GM19468 (cell line): ENCODE data around the gene POU4F2.

Source experiments
- ATAC-seq: cut with Tn5 transposase; IDR thresholded peaks from one replicate; pipeline ENCODE4 v1.9.1; 2021; ENCODE audit warnings: mild to moderate bottlenecking, moderate library complexity, moderate number of reproducible peaks; ENCODE audit not compliant: unreplicated experiment; ENCODE audit errors: extremely low read depth

Gene POU4F2

DNA sequence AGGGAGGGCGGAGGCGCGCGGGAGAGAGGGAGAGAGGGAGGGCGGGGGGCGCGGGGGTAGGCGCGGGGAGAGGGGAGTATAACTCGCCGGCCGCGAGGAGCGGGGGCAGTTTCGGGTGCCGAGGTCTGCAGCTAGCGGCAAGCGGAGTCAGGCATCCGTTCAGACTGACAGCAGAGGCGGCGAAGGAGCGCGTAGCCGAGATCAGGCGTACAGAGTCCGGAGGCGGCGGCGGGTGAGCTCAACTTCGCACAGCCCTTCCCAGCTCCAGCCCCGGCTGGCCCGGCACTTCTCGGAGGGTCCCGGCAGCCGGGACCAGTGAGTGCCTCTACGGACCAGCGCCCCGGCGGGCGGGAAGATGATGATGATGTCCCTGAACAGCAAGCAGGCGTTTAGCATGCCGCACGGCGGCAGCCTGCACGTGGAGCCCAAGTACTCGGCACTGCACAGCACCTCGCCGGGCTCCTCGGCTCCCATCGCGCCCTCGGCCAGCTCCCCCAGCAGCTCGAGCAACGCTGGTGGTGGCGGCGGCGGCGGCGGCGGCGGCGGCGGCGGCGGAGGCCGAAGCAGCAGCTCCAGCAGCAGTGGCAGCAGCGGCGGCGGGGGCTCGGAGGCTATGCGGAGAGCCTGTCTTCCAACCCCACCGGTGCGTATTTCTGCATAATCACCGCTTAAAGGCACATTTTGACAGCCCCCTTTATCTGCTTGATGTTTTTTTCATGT lies at the start of gene POU4F2:
Gene POU4F2 (plus strand): TSS at position 108 of the 720 bp plus-strand sequence. CDS start 248 bp downstream, at position 356.
- no peak for ATAC-seq

GRCh38 chr4:146590801-146591200 lies 47.9 kb upstream of the POU4F2 start:
- no peak for ATAC-seq

GRCh38 chr4:146592019-146592418 lies 46.7 kb upstream of the POU4F2 start:
- no peak for ATAC-seq

DNA sequence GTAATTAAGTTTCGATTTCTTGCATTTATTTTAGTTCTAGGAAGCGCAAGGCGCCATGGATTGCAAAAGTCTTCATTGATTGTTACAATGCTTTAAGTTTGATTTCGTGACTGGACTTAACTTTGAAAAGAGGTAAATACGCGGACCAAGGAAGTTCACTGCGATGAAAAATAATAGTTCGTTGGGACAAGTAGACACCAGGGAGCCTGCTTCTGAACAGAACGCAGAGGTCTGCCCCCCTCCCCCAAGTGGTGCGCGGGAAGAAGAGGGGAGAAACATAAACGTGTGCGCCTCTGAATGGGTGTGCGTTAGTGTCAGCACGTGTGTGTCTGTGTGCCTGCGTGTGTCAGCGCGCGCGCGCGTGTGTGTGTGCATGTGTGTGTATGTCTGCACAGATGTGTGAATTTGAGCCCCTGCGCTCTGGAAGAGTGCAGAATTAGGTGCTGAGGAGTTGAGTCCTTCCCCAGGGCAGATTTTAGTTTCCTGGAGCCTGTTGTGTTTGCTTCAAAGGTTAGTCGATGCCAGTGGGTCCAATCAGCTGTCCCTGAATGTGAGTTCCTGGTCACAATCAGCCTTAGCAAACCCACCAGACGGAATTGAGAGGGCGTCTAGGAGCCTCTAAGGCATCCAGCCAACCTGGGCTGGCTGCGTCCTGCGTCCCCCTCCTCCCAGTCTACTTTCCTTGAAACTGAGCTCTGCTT lies 5.8 kb upstream of the POU4F2 start:
- ATAC-seq, result no peak

- ATAC-seq, result no peak
Measured at GRCh38 chr4:146633471-146633800, 5.3 kb upstream of the POU4F2 start.

GRCh38 chr4:146634825-146635224 lies 3.9 kb upstream of the POU4F2 start:
- no peak for ATAC-seq

- ATAC-seq, result no peak
Measured at GRCh38 chr4:146637621-146638332, 916 bp upstream of the POU4F2 start.

DNA sequence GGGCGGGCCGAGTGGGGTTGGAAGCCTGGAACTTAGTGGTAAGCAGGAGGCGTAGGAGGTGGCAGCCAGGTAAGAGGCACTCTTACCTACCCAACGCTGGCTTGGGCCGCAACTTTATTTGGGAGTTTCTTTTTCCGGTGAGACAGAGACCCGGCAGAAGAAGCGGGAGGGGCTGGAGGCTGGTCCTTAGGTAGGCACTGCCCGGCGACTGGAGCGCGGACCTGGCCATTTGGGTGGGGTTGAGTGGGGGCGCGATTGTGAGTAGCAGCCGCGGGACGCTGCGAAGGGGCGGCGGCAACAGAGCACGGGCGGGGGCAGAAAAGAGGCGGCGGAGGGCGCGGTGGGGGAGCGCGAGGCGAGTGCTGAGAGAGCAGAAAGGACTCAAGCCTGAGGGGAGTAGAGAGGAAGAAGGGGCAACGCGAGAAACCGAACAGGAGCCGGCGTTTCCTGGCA lies 334 bp upstream of the POU4F2 start:
- no peak for ATAC-seq

GRCh38 chr4:146639506-146639932 lies 826 bp downstream of the POU4F2 start:
- no peak for ATAC-seq

DNA sequence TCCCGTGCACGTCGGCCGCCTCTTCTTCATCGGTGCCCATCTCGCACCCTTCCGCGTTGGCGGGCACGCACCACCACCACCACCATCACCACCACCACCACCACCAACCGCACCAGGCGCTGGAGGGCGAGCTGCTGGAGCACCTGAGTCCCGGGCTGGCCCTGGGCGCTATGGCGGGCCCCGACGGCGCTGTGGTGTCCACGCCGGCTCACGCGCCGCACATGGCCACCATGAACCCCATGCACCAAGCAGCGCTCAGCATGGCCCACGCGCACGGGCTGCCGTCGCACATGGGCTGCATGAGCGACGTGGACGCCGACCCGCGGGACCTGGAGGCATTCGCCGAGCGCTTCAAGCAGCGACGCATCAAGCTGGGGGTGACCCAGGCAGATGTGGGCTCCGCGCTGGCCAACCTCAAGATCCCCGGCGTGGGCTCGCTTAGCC lies 1.4 kb downstream of the POU4F2 start:
- no peak for ATAC-seq

- no peak for ATAC-seq
Measured at GRCh38 chr4:146640465-146641061, 1.9 kb downstream of the POU4F2 start.

GRCh38 chr4:146641762-146642161 lies 3.1 kb downstream of the POU4F2 start:
- no peak for ATAC-seq

GRCh38 chr4:146643812-146644401 lies 5.2 kb downstream of the POU4F2 start:
- ATAC-seq, result no peak

- no peak for ATAC-seq
Measured at GRCh38 chr4:146645921-146646320, 7.2 kb downstream of the POU4F2 start.

GRCh38 chr4:146646593-146647325 lies 8.1 kb downstream of the POU4F2 start:
- no peak for ATAC-seq

- no peak for ATAC-seq
Measured at GRCh38 chr4:146647615-146648460, 9.1 kb downstream of the POU4F2 start.

DNA sequence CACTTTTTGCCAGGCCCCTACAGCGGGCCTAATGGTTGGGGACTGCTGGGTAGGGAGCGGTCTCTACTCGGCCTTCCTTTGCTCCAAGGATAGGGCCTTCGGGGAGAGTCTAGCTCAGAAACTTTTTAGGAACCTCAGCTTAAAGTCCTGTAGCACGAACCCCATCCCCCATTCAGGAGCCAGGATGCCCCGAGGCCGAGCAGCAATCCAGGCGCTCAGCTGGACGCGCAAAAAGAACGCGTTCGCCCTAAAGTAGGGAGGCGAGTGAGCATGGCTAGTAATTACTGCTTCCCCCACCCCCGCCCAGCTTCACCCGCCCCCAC lies 9.7 kb downstream of the POU4F2 start:
- ATAC-seq, result no peak

GRCh38 chr4:146649232-146649631 lies 10.5 kb downstream of the POU4F2 start:
- no peak for ATAC-seq

GRCh38 chr4:146650034-146650433 lies 11.3 kb downstream of the POU4F2 start:
- ATAC-seq, result no peak
